Embryonic facial prominence (tissue), 1 donor: Measurements from ENCODE around the gene STOM.

Experiments used
- DNase-seq: peaks from one replicate; pipeline ENCODE4 v3.0.0-alpha.2; 2016; ENCODE audit errors: extremely low spot score

The STOM gene

GRCh38 chr9:121371495-121372061 is 1.5 kb upstream of the STOM start:
- DNase-seq = no peak

GRCh38 chr9:121368745-121369144 is 1.3 kb downstream of the STOM start:
- DNase-seq = no peak

- no peak for DNase-seq
Measured at GRCh38 chr9:121368138-121368522, 1.9 kb downstream of the STOM start.

- no peak for DNase-seq
Measured at GRCh38 chr9:121367306-121368137, 2.5 kb downstream of the STOM start.

- no peak for DNase-seq
Measured at GRCh38 chr9:121366611-121367192, 3.3 kb downstream of the STOM start.

GRCh38 chr9:121365564-121365963 is 4.5 kb downstream of the STOM start:
- DNase-seq = no peak

- no peak for DNase-seq
Measured at GRCh38 chr9:121364886-121365285, 5.2 kb downstream of the STOM start.

- DNase-seq = no peak
Measured at GRCh38 chr9:121364077-121364476, 6.0 kb downstream of the STOM start.

GRCh38 chr9:121363622-121363961 is 6.5 kb downstream of the STOM start:
- no peak for DNase-seq

- peak; percentile 6 for DNase-seq
Measured at GRCh38 chr9:121362813-121363621, 7.0 kb downstream of the STOM start.

GRCh38 chr9:121360601-121361374 is 9.3 kb downstream of the STOM start:
- no peak for DNase-seq

GRCh38 chr9:121359351-121360294 is 10.4 kb downstream of the STOM start:
- no peak for DNase-seq

- DNase-seq = no peak
Measured at GRCh38 chr9:121358751-121359150, 11.3 kb downstream of the STOM start.

GRCh38 chr9:121357011-121357410 is 13.0 kb downstream of the STOM start:
- DNase-seq = no peak

- DNase-seq = no peak
Measured at GRCh38 chr9:121354762-121355161, 15.3 kb downstream of the STOM start.

- DNase-seq = no peak
Measured at GRCh38 chr9:121354141-121354540, 15.9 kb downstream of the STOM start.

- DNase-seq = no peak
Measured at GRCh38 chr9:121353241-121354061, 16.6 kb downstream of the STOM start.

- peak; percentile 73 for DNase-seq
Measured at GRCh38 chr9:121350993-121351561, 19.0 kb downstream of the STOM start.

GRCh38 chr9:121350036-121350435 is 20.0 kb downstream of the STOM start:
- no peak for DNase-seq
